A549 (cell line): ENCODE data around the gene PLA1A.

Source experiments
- CHD4 ChIP-seq: fragments of 200-600 bp; sonication (generic); IDR thresholded peaks from 2 replicates; pipeline ENCODE4 v1.6.1; 2016; ENCODE audit warnings: antibody characterized with exemption, mild to moderate bottlenecking, borderline replicate concordance
- KDM1A ChIP-seq: fragments of 200-600 bp; sonication (generic); IDR thresholded peaks from 2 replicates; pipeline ENCODE4 v1.6.1; 2016; ENCODE audit warnings: low read depth, mild to moderate bottlenecking
- MYC ChIP-seq: IDR thresholded peaks from 2 replicates; pipeline ENCODE4 v1.6.1; 2012; ENCODE audit warnings: mild to moderate bottlenecking, inconsistent platforms, low read length, improper control_type of control experiment, borderline replicate concordance
- POLR2A ChIP-seq: IDR thresholded peaks from 2 replicates; pipeline ENCODE4 v1.6.1; 2012; ENCODE audit warnings: mild to moderate bottlenecking, low read length
- RAD21 ChIP-seq, 2 experiments: fragments of >200 bp in 1 of 2; sonication (Bioruptor Twin) in 1 of 2; formaldehyde crosslinking in 1 of 2; IDR thresholded peaks in 1 of 2; conservative IDR thresholded peaks in 1 of 2; 2 replicates in 1 of 2; 3 replicates in 1 of 2; pipeline ENCODE4 v1.6.1; 2012 to 2018; ENCODE audit warnings: inconsistent platforms in 1 of 2
- RFX5 ChIP-seq: fragments of 450-650 bp; IDR thresholded peaks from 2 replicates; pipeline ENCODE4 v1.7.1; 2014; ENCODE audit warnings: antibody characterized with exemption, mild to moderate bottlenecking, moderate library complexity
- SMC3 ChIP-seq: fragments of >200 bp; sonication (Bioruptor Twin); formaldehyde crosslinking; IDR thresholded peaks from 3 replicates; pipeline ENCODE4 v1.6.1; 2018; ENCODE audit warnings: inconsistent platforms
- TF ChIP-seq, protein P1 (sequence below): fragments of >200 bp; sonication (Bioruptor Twin); formaldehyde crosslinking; IDR thresholded peaks from 3 replicates; pipeline ENCODE4 v1.5.1; 2016
- TF ChIP-seq, protein P2 (sequence below): IDR thresholded peaks from 2 replicates; pipeline ENCODE4 v1.6.1; 2012
- TF ChIP-seq, protein P3 (sequence below): fragments of 200-600 bp; sonication (generic); IDR thresholded peaks from 2 replicates; pipeline ENCODE4 v1.6.1; 2016; ENCODE audit warnings: antibody characterized with exemption, mild to moderate bottlenecking, moderate library complexity
- TF ChIP-seq, protein P4 (sequence below): IDR thresholded peaks from 2 replicates; pipeline ENCODE4 v1.6.1; 2012

DNA sequence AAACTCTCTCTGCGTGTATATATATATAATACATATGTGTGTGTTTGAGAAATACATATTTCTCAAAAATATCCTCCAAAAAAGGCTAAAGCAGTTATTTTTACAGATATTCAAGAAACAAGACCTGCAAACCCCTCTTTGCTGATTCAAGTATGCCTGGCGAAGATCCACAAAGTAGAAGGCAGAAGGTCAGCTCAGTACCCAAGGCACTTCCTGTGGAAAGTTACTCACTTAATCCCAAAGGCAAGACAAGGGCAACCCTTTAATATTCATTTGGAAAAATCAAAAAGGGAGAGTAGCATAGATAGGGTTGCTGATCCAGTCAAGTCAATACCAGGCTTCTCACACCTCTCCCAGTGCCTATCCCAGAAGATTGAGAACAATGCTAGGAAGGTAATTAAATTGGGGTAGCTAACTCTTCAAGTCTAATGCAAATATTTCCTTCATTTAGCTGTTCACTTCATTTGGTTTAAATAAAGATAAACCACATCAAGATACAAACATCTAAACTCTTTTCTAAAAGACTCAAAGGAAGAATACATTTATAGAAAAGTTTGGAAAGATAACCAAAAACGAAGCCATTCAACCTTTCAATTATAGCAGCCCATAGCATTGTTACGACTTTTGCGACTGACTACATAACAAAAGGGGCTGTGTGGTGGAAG is 72.4 kb downstream of the PLA1A start:
- TF ChIP-seq, protein P1, sequence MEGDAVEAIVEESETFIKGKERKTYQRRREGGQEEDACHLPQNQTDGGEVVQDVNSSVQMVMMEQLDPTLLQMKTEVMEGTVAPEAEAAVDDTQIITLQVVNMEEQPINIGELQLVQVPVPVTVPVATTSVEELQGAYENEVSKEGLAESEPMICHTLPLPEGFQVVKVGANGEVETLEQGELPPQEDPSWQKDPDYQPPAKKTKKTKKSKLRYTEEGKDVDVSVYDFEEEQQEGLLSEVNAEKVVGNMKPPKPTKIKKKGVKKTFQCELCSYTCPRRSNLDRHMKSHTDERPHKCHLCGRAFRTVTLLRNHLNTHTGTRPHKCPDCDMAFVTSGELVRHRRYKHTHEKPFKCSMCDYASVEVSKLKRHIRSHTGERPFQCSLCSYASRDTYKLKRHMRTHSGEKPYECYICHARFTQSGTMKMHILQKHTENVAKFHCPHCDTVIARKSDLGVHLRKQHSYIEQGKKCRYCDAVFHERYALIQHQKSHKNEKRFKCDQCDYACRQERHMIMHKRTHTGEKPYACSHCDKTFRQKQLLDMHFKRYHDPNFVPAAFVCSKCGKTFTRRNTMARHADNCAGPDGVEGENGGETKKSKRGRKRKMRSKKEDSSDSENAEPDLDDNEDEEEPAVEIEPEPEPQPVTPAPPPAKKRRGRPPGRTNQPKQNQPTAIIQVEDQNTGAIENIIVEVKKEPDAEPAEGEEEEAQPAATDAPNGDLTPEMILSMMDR = no peak
- TF ChIP-seq, protein P2, sequence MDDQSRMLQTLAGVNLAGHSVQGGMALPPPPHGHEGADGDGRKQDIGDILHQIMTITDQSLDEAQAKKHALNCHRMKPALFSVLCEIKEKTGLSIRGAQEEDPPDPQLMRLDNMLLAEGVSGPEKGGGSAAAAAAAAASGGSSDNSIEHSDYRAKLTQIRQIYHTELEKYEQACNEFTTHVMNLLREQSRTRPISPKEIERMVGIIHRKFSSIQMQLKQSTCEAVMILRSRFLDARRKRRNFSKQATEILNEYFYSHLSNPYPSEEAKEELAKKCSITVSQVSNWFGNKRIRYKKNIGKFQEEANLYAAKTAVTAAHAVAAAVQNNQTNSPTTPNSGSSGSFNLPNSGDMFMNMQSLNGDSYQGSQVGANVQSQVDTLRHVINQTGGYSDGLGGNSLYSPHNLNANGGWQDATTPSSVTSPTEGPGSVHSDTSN = no peak
- TF ChIP-seq KDM1A (no peak), MYC (no peak), RFX5 (no peak), SMC3 (no peak), POLR2A (no peak), CHD4 (no peak), RAD21 (conservative IDR thresholded peaks at IDR 0.05 in 1 of 2, IDR thresholded peaks at IDR 0.05 in 1 of 2) (no peak)
- TF ChIP-seq, protein P3, sequence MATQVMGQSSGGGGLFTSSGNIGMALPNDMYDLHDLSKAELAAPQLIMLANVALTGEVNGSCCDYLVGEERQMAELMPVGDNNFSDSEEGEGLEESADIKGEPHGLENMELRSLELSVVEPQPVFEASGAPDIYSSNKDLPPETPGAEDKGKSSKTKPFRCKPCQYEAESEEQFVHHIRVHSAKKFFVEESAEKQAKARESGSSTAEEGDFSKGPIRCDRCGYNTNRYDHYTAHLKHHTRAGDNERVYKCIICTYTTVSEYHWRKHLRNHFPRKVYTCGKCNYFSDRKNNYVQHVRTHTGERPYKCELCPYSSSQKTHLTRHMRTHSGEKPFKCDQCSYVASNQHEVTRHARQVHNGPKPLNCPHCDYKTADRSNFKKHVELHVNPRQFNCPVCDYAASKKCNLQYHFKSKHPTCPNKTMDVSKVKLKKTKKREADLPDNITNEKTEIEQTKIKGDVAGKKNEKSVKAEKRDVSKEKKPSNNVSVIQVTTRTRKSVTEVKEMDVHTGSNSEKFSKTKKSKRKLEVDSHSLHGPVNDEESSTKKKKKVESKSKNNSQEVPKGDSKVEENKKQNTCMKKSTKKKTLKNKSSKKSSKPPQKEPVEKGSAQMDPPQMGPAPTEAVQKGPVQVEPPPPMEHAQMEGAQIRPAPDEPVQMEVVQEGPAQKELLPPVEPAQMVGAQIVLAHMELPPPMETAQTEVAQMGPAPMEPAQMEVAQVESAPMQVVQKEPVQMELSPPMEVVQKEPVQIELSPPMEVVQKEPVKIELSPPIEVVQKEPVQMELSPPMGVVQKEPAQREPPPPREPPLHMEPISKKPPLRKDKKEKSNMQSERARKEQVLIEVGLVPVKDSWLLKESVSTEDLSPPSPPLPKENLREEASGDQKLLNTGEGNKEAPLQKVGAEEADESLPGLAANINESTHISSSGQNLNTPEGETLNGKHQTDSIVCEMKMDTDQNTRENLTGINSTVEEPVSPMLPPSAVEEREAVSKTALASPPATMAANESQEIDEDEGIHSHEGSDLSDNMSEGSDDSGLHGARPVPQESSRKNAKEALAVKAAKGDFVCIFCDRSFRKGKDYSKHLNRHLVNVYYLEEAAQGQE = no peak
- TF ChIP-seq, protein P4, sequence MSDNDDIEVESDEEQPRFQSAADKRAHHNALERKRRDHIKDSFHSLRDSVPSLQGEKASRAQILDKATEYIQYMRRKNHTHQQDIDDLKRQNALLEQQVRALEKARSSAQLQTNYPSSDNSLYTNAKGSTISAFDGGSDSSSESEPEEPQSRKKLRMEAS = no peak
